Measurements from ENCODE around the gene FZR1.
"Not testable (repeated sequence)": the region's sequence is repeated elsewhere in the genome, so short reads cannot be mapped to it uniquely, and the experiment has no call there.

The FZR1 gene

DNA sequence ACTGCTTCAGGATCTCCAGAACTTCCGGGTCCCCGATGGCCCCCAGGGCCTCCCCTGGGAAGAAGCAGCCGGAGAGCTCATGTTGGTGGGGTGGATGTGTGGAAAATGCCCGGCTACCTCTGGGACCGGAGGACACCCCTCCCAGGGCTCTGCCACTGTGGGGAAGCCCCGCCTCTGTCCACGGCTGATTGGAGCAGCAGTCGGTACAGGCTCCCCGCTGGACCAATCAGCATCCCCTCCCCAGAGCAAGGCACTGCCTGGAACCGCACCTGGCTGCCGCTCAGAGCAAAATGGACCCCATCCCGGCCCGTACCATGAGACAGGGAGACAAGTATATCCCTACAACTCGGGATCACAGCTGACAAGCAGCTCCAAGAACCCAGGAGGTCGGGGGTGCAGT lies 12.1 kb upstream of the FZR1 start:
- peak; percentile 83 to 99 (median 94) for DNase-seq
- intact Hi-C loops (cut with DNase I): no loop called here

DNA sequence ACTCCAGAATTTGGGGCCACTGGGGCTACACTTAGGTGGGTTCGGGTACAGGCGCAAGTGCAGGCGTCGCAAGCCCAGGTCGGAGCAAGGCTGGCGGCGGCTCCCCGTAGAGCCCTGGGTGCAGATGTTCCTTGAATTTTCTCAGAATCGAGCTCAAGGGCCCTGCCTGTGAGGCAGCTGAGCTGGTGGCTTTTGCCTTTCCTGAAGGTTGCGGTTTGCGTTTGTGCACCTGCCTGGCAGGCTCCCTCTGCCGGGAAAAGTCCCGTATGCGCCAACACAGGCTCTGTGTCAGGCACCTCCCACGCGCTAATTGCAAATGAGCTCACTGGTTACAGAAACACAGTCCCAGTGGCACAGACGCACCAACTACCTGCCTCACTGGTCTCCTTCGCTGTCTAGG lies 11.6 kb upstream of the FZR1 start:
- DNase-seq: peak in 3 of 10 donors; percentile 34 to 91 (median 89)
- intact Hi-C loops (cut with DNase I): no loop called here

DNA sequence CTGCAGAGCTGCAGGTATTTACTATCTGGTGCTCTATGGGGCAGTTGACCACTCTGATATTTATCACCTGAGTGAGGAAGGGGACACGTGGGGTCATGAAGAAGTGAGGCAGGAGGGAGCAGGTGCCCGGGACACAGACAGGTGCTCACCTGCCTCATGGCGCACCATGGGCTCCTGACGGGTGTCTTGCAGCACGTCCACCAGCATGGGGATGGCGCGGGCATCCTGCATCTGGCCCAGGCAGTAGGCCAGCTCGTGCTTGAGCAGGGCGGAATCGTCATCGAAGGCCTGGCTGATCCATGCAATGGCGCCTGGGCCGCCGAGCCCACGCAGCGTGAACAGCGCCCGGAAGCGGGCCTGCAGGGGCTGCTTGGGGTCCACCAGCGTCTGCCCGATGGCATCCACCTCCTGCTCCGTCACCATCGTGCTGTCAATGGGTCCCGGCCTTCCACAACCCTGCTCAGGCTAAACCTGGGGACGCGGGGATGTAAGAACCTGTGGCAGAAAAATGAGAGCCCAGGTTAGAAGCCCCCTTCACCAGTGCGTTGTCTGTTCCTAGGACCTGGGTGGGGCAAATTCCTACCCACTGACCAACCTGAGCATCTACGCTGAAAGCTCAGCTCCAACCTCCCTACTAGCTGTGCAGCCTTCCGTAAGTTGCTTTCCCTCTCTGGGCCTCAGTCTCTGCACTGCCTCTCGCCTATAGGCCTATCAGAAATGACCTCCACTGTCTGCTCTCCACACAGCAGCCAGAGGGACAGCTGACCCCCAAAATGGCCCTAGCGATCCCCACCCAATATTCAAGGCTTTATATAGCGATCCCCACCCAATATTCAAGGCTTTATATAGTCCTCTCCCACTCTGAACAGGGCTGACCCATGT lies 9.5 kb upstream of the FZR1 start:
- intact Hi-C loops (cut with DNase I): no loop called here
- DNase-seq: peak in 1 of 10 donors; percentile 84

GRCh38 chr19:3497757-3498520 lies 8.2 kb upstream of the FZR1 start:
- intact Hi-C loops (cut with DNase I): no loop called here
- no peak for DNase-seq

- no peak for DNase-seq
- intact Hi-C loops (cut with DNase I): no loop called here
These were observed 6.2 kb upstream of the FZR1 start for GRCh38 chr19:3499738-3500428.

GRCh38 chr19:3500429-3501101 lies 5.5 kb upstream of the FZR1 start, which contains the start of gene DOHH:
Gene DOHH, minus strand, starts transcription at chr19:3500674. Its CDS starts 3,860 bp downstream, at chr19:3496814.
- intact Hi-C loops (cut with DNase I): no loop called here
- peak; percentile 95 to 99 (median 97) for DNase-seq

DNA sequence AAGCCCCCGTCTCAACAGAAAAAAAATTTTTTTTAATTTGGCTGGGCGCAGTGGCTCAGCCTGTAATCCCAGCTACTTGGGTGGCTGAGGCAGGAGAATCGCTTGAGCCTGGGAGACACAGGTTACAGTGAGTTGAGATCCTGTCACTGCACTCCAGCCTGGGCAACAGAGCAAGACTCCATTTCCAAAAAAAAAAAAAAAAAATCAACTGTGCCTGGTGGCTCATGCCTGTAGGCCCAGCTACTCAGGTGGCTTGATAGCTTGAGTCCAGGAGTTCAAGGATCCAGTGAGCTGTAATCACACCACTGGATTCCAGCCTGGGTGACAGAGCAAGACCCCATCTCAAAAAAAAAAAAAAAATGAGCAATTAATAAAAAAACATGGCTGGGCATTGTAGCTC lies 4.3 kb upstream of the FZR1 start:
- no peak for DNase-seq
- intact Hi-C loops (cut with DNase I): no loop called here

DNA sequence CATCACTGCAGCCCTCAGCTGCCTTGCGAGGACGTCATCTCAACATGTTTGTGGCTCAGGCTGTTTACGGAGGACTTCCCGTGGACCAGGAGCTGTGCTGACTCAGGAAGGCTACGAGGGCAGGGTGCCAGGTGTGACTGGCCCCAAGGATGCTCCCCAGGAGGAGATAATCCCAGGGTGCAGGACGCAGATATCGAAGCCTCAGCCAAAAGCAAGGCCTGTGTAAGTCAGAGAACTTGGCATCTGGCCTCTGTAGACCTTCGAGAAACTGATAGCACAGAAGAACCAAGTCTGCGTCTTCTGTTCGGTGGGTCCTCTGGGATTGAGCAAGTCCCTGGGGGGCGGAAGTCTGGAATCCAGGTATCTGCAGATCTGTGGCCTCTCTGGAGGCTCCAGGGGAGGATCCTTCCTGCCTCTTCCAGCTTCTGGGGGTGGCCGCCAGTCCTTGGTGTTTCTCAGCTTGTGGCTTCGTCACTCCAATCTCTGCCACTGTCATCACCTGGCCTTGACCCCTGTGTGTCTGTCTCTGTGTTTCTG lies 3.0 kb upstream of the FZR1 start:
- intact Hi-C loops (cut with DNase I): no loop called here
- peak in 1 of 10 donors; percentile 75 for DNase-seq

DNA sequence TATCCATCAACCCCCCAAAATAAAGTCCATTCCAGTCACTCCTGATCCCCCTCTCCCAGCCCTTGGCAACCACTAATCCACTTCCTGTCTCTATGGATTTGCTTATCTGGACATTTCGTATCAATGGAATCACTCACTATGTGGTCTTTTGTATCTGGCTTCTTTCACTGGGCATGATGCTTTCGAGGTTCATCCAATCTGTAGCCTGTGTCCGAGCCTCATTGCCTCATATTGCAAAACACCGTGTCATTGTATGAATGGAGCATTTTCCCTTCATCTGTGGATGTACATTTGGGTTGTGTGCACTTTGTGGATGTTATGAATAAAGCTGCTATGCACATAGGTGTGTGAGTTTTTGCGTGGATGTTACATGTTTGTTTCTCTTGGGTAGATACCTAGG lies 1.4 kb upstream of the FZR1 start:
- DNase-seq: no peak
- intact Hi-C loops (cut with DNase I): no loop called here

DNA sequence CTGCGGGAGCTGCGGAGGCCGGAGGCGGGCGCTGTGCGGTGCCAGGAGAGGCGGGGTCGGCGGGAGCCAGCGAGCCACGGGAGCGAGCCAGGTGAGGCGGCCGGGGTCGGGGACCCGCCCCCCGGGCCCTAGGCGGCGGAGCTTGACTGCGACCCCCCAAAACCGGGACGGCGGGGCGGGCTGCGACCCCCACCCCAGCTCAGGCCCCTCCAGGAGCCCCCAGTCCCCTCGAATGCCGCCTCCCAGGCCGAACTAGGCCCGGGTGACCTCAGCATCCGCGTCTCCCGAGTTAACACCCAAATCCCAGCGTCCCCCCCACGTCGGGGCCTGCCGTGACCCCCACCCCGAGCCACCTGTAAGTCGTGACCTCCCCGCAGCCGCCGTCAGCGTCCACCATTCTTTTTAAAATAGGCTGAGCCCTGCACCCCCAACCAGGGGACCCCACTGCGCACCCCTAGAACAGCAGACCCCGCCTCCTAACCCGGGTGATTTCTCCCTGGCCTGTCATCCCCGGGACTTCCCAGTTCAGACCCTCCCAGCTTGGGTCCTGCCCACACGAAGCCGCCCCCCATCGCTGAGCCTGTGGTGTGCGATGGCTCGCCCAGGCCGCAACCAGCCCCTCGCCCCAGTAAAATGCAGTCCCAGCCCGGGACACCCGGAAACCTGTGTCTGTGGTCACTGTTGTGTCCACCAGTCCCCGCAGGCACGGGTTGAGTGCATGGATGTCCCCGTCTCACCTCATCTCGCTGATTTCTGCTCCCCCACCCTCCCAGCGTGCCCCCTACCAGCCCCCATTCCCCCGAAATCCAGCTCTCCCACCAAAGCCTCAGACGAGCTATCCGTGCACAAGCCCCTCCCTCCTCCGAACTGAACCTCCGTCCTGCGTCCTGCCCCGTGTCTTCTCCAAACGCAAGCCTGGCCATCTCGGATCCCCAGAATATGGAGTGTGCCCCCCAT lies 551 bp downstream of the FZR1 start:
- DNase-seq: peak in 2 of 10 donors; percentile 84 to 85
- intact Hi-C loops (cut with DNase I): no loop called here

DNA sequence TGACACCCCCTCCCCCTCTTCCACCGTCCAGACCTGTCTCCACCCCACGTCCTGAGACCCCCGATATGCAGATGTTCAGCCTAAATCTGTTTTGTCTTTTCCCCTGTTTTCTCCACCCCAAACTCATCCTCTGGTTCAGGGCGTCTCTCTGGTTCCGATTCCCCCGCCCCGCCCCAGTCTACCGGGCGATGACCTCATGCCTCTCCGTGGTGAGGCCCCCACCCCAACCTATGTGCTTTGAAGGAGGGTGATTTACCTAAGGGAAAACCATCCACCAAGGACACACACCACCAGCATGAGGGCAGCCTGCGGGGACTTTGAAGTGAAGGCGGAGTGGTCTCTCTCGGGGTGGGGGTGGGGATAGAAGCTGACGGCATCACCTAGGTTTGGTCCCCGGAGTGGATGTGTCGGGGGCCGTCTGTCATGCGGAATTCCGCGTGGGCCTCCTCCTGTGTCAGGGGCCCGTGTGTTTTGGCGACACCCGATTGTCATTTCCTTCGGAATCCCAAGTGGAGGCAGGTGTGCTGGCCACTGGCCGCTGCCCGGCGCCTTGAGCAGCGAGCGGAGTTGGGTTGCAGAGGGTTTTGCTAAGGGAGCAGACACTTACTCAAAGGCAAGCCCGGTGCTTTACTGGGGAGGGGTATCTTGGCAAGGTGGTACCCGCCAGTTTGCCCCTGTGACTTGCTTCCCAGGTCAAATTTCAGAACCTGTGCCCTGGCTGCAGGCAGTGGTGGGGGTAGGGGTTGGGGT lies 1.4 kb downstream of the FZR1 start:
- DNase-seq: peak in 2 of 10 donors; percentile 80 to 81
- intact Hi-C loops (cut with DNase I): no loop called here

DNA sequence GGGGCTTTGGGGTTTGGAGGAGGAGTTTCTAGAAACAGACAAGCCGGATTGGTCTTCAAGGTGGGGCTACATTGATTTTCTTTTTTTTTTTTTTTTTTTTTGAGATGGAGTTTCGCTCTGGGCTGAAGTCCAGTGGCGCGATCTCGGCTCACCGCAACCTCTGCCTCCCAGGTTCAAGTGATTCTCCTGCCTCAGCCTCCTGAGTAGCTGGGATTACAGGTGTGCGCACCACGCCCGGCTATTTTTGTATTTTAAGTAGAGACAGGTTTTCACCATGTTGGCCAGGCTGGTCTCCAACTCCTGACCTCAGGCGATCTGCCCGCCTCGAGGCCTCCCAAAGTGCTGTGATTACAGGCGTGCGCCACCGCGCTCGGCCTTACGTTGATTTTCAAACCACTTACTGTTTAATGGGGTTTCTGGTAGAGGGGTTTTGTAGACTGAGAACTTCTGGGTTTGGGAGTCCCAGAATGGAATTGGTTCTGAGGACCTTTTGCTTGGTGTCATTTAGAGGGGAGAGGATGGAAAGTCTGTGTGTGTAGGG lies 2.1 kb downstream of the FZR1 start:
- intact Hi-C loops (cut with DNase I): not testable (repeated sequence)
- peak in 1 of 10 donors; percentile 68 for DNase-seq

- DNase-seq: peak in 2 of 10 donors; percentile 72 to 75
- intact Hi-C loops (cut with DNase I): no loop called here
These were observed 2.8 kb downstream of the FZR1 start for GRCh38 chr19:3508771-3509535.

- intact Hi-C loops (cut with DNase I): no loop called here
- peak in 2 of 10 donors; percentile 75 to 82 for DNase-seq
These were observed 3.5 kb downstream of the FZR1 start for GRCh38 chr19:3509566-3509989.

GRCh38 chr19:3510727-3511126 lies 4.6 kb downstream of the FZR1 start:
- intact Hi-C loops (cut with DNase I): no loop called here
- peak in 2 of 10 donors; percentile 77 to 85 for DNase-seq

DNA sequence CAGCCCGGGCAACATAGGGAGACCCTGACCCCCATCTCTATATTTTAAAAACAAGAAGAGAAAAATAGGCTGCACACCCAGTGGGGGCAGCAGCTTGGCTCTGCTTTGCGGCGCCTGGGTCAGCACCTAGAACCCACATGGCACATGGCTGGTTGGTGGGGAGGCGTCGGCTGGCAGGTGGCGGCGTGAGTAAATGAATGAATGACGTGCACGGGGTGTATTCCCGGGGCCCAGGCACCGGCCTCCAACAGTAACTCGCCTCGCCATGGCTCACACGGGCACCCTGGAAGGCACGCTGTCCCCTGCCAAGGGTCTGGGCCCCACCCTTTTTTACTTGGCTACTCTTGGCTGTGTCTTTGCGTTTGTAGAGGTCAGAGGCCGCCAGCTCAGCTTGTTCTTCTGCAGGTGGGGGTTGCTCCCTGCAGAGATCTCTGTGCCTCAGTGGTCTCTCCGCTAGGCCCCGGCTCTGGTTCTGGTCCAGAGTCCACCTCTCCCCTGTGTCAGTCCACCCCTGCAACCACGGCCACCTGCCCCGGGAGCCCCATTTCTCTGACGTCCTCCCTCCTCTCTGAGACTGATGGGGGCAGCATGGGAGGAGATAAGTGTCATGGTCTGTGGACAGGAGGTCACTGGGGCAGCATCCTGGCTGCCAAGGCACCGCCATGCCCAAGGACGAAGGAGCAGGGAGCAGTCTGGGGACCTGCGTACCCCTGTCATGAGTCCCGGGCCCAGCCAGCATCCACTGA lies 5.6 kb downstream of the FZR1 start:
- DNase-seq: peak in 1 of 10 donors; percentile 80
- intact Hi-C loops (cut with DNase I): no loop called here
